ENCODE data around the gene OR51M1.
"Not testable (repeated sequence)": the region's sequence is repeated elsewhere in the genome, so short reads cannot be mapped to it uniquely, and the experiment has no call there.

Gene OR51M1

GRCh38 chr11:5383576-5383975, at the start of gene OR51M1:
OR51M1 (plus strand) TSS chr11:5383812; CDS start chr11:5389399, 5,587 bp downstream.
- no peaks in the 10 kb centered on the region for H3K27me3 ChIP-seq (ENCODE audit: control insufficient read depth, insufficient read depth, low read length)
- peaks cover 5% of the 10 kb centered on the region for H3K4me1 ChIP-seq (ENCODE audit: control insufficient read depth, insufficient read depth, low read length)
- H3K9ac ChIP-seq (ENCODE audit: low read depth, low read length): no peak within 1 kb of the TSS
- no peaks in the 10 kb centered on the region for H3K9me3 ChIP-seq (ENCODE audit: control insufficient read depth, insufficient read depth, low read length)
- H3K4me3 ChIP-seq (ENCODE audit: low read depth, low read length): no peak within 1 kb of the TSS
- H3K36me3 ChIP-seq (ENCODE audit: control insufficient read depth, insufficient read depth, low read length): no peaks in the 10 kb centered on the region

GRCh38 chr11:5335170-5335569, 48.4 kb upstream of the OR51M1 start:
- Histone ChIP-seq H3K9ac (ENCODE audit: low read depth, low read length) (no peak overlapping the region), H3K9me3 (ENCODE audit: control insufficient read depth, insufficient read depth, low read length) (no peaks in the 10 kb centered on the region), H3K4me3 (ENCODE audit: low read depth, low read length) (no peak overlapping the region), H3K36me3 (ENCODE audit: control insufficient read depth, insufficient read depth, low read length) (no peaks in the 10 kb centered on the region), H3K4me1 (ENCODE audit: control insufficient read depth, insufficient read depth, low read length) (no peaks in the 10 kb centered on the region), H3K27me3 (ENCODE audit: control insufficient read depth, insufficient read depth, low read length) (no peaks in the 10 kb centered on the region)

GRCh38 chr11:5336331-5336730, 47.3 kb upstream of the OR51M1 start:
- no peaks in the 10 kb centered on the region for H3K4me1 ChIP-seq (ENCODE audit: control insufficient read depth, insufficient read depth, low read length)
- no peaks in the 10 kb centered on the region for H3K36me3 ChIP-seq (ENCODE audit: control insufficient read depth, insufficient read depth, low read length)
- no peak overlapping the region for H3K4me3 ChIP-seq (ENCODE audit: low read depth, low read length)

GRCh38 chr11:5337253-5337652, 46.4 kb upstream of the OR51M1 start:
- not testable (repeated sequence) for H3K27me3 ChIP-seq (ENCODE audit: control insufficient read depth, insufficient read depth, low read length); H3K9me3 ChIP-seq (ENCODE audit: control insufficient read depth, insufficient read depth, low read length); H3K4me3 ChIP-seq (ENCODE audit: low read depth, low read length); H3K36me3 ChIP-seq (ENCODE audit: control insufficient read depth, insufficient read depth, low read length); H3K4me1 ChIP-seq (ENCODE audit: control insufficient read depth, insufficient read depth, low read length); H3K9ac ChIP-seq (ENCODE audit: low read depth, low read length)

More at GRCh38 chr11:5336331-5336730, 47.3 kb upstream of the OR51M1 start:
- Histone ChIP-seq H3K9me3 (ENCODE audit: control insufficient read depth, insufficient read depth, low read length) (no peaks in the 10 kb centered on the region), H3K27me3 (ENCODE audit: control insufficient read depth, insufficient read depth, low read length) (no peaks in the 10 kb centered on the region), H3K9ac (ENCODE audit: low read depth, low read length) (no peak overlapping the region)

- no peaks in the 10 kb centered on the region for H3K36me3 ChIP-seq (ENCODE audit: control insufficient read depth, insufficient read depth, low read length)
- no peak overlapping the region for H3K9ac ChIP-seq (ENCODE audit: low read depth, low read length)
- no peak overlapping the region for H3K4me3 ChIP-seq (ENCODE audit: low read depth, low read length)
- no peaks in the 10 kb centered on the region for H3K9me3 ChIP-seq (ENCODE audit: control insufficient read depth, insufficient read depth, low read length)
- H3K27me3 ChIP-seq (ENCODE audit: control insufficient read depth, insufficient read depth, low read length): no peaks in the 10 kb centered on the region
- H3K4me1 ChIP-seq (ENCODE audit: control insufficient read depth, insufficient read depth, low read length): peaks cover 4% of the 10 kb centered on the region
Measured at GRCh38 chr11:5339771-5340322, 43.8 kb upstream of the OR51M1 start.

GRCh38 chr11:5343474-5344335, 39.9 kb upstream of the OR51M1 start, which contains the start of gene OR51B5:
OR51B5 (minus strand) TSS chr11:5343524; CDS start chr11:5343524, 0 bp downstream.
- H3K4me3 ChIP-seq (ENCODE audit: low read depth, low read length): no peak within 1 kb of the TSS
- no peak within 1 kb of the TSS for H3K9ac ChIP-seq (ENCODE audit: low read depth, low read length)
- peaks cover 4% of the 10 kb centered on the region for H3K4me1 ChIP-seq (ENCODE audit: control insufficient read depth, insufficient read depth, low read length)
- no peaks in the 10 kb centered on the region for H3K27me3 ChIP-seq (ENCODE audit: control insufficient read depth, insufficient read depth, low read length)
- no peaks in the 10 kb centered on the region for H3K9me3 ChIP-seq (ENCODE audit: control insufficient read depth, insufficient read depth, low read length)
- H3K36me3 ChIP-seq (ENCODE audit: control insufficient read depth, insufficient read depth, low read length): no peaks in the 10 kb centered on the region

- Histone ChIP-seq H3K4me3 (ENCODE audit: low read depth, low read length) (no peak overlapping the region), H3K9ac (ENCODE audit: low read depth, low read length) (no peak overlapping the region), H3K4me1 (ENCODE audit: control insufficient read depth, insufficient read depth, low read length) (peaks cover 4% of the 10 kb centered on the region), H3K9me3 (ENCODE audit: control insufficient read depth, insufficient read depth, low read length) (no peaks in the 10 kb centered on the region), H3K36me3 (ENCODE audit: control insufficient read depth, insufficient read depth, low read length) (no peaks in the 10 kb centered on the region), H3K27me3 (ENCODE audit: control insufficient read depth, insufficient read depth, low read length) (no peaks in the 10 kb centered on the region)
Measured at GRCh38 chr11:5345831-5346230, 37.8 kb upstream of the OR51M1 start.

- no peaks in the 10 kb centered on the region for H3K27me3 ChIP-seq (ENCODE audit: control insufficient read depth, insufficient read depth, low read length)
- peaks cover 2% of the 10 kb centered on the region for H3K4me1 ChIP-seq (ENCODE audit: control insufficient read depth, insufficient read depth, low read length)
- no peak overlapping the region for H3K9ac ChIP-seq (ENCODE audit: low read depth, low read length)
- H3K36me3 ChIP-seq (ENCODE audit: control insufficient read depth, insufficient read depth, low read length): no peaks in the 10 kb centered on the region
- H3K4me3 ChIP-seq (ENCODE audit: low read depth, low read length): no peak overlapping the region
- H3K9me3 ChIP-seq (ENCODE audit: control insufficient read depth, insufficient read depth, low read length): no peaks in the 10 kb centered on the region
Measured at GRCh38 chr11:5348551-5349194, 34.9 kb upstream of the OR51M1 start.

GRCh38 chr11:5349550-5349949, 34.1 kb upstream of the OR51M1 start:
- Histone ChIP-seq H3K4me3 (ENCODE audit: low read depth, low read length) (no peak overlapping the region), H3K4me1 (ENCODE audit: control insufficient read depth, insufficient read depth, low read length) (no peaks in the 10 kb centered on the region), H3K27me3 (ENCODE audit: control insufficient read depth, insufficient read depth, low read length) (no peaks in the 10 kb centered on the region), H3K36me3 (ENCODE audit: control insufficient read depth, insufficient read depth, low read length) (no peaks in the 10 kb centered on the region), H3K9ac (ENCODE audit: low read depth, low read length) (no peak overlapping the region), H3K9me3 (ENCODE audit: control insufficient read depth, insufficient read depth, low read length) (no peaks in the 10 kb centered on the region)

- Histone ChIP-seq H3K4me3 (ENCODE audit: low read depth, low read length) (no peak within 1 kb of the TSS), H3K4me1 (ENCODE audit: control insufficient read depth, insufficient read depth, low read length) (no peaks in the 10 kb centered on the region), H3K9me3 (ENCODE audit: control insufficient read depth, insufficient read depth, low read length) (no peaks in the 10 kb centered on the region), H3K9ac (ENCODE audit: low read depth, low read length) (no peak within 1 kb of the TSS), H3K27me3 (ENCODE audit: control insufficient read depth, insufficient read depth, low read length) (no peaks in the 10 kb centered on the region), H3K36me3 (ENCODE audit: control insufficient read depth, insufficient read depth, low read length) (no peaks in the 10 kb centered on the region)
Measured at GRCh38 chr11:5351208-5351607, 32.4 kb upstream of the OR51M1 start, which contains the start of gene OR51B6. OR51B6 (plus strand) TSS chr11:5351508; CDS start chr11:5351508, 0 bp downstream.

- H3K4me1 ChIP-seq (ENCODE audit: control insufficient read depth, insufficient read depth, low read length); H3K36me3 ChIP-seq (ENCODE audit: control insufficient read depth, insufficient read depth, low read length); H3K27me3 ChIP-seq (ENCODE audit: control insufficient read depth, insufficient read depth, low read length); H3K9me3 ChIP-seq (ENCODE audit: control insufficient read depth, insufficient read depth, low read length); H3K4me3 ChIP-seq (ENCODE audit: low read depth, low read length); H3K9ac ChIP-seq (ENCODE audit: low read depth, low read length): not testable (repeated sequence)
Measured at GRCh38 chr11:5356031-5356430, 27.6 kb upstream of the OR51M1 start.
